GM19324 (cell line): ENCODE data around the gene KRT37.
"Not testable (repeated sequence)": the region's sequence is repeated elsewhere in the genome, so short reads cannot be mapped to it uniquely, and the experiment has no call there.

Experiments used
- ATAC-seq: cut with Tn5 transposase; IDR thresholded peaks from one replicate; pipeline ENCODE4 v1.9.1; 2021; ENCODE audit warnings: mild to moderate bottlenecking, moderate library complexity; ENCODE audit not compliant: unreplicated experiment, low FRiP score

KRT37 gene

DNA sequence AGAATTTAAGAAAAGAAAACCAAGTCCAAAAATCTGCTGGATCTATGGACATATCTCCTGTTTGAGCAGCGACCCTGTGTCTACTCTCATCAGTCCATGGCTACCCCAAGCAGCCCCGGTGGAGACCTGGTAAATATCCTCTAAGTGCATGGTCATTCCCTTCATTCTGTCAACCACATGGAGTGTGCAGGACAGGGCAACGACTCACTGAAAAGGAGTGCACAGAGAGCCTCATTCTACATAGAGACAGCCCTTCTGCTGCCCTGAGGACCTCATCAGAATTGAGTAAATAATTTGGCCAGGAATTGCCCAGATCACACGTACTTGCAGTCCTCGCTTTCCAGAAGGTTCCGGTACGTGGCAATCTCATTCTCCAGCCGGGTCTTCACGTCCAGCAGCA, 13.4 kb upstream of the KRT37 start:
- ATAC-seq: no peak

- ATAC-seq: no peak
These were observed 12.9 kb upstream of the KRT37 start for GRCh38 chr17:41437254-41437653.

GRCh38 chr17:41434415-41434814, 10.0 kb upstream of the KRT37 start:
- no peak for ATAC-seq

DNA sequence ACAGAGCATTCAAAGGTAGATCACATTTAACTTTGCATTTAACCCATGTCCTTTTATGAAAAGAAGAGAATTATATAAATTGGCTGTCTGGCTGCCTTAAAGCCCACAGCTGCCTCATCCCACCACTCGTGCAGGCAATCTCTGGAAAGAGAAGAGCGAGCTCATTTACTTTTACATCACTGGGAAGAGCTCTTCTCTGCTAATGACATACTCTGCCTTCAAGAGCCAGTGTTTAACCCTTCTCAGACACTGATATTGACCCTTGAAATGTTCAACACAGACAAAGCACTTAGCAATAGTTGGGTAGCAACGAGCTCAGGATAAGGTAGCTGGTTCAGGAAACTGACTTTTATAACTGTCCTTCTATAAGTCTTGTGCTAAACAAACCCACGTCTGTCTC, 9.6 kb upstream of the KRT37 start:
- ATAC-seq: no peak

- no peak for ATAC-seq
These were observed 9.2 kb upstream of the KRT37 start for GRCh38 chr17:41433586-41433985.

- ATAC-seq: not testable (repeated sequence)
These were observed 6.0 kb upstream of the KRT37 start for GRCh38 chr17:41430376-41430775.

DNA sequence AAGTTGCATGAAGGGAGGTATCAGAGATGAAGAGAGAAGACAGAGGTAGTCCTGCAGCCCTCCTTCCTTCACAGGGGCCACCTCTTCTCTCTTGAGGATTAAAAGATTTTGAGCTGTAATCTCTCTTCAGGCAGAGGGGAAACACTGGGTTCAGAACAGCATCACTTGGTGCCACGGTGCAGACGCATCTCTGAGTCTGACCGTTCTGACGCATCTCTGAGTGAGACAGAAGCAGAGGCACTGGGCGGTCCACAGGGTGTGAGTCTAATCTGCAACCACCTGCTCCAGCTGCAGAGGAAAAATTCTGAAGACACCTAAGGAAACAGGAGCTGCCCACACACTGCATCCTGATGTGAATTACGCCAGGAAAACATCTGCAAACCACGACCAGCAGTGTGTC, 5.3 kb upstream of the KRT37 start:
- ATAC-seq: no peak

- no peak for ATAC-seq
These were observed 4.4 kb upstream of the KRT37 start for GRCh38 chr17:41428591-41429291.

- ATAC-seq: not testable (repeated sequence)
These were observed 1.8 kb downstream of the KRT37 start for GRCh38 chr17:41422586-41422985.

DNA sequence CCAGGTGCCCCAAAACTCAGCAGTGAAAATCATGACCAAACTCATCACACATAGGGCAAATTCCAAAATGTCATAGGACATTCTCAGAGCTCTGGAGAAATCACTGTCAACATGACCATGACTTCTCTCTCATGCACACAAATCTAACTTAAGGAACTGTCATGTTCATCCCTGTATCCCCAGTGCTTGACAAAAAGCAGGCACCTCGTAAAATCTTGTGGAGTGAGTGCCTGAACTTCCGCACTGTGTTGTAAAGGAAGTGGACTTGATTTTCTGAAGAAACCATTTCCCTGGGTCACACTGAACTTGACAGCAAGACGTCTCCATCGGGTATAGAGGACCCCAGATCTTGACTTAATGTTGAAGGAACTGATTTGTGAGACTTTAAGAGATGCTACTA, 2.8 kb downstream of the KRT37 start:
- no peak for ATAC-seq

GRCh38 chr17:41421116-41421515, 3.3 kb downstream of the KRT37 start:
- ATAC-seq: no peak

- ATAC-seq: no peak
These were observed 4.3 kb downstream of the KRT37 start for GRCh38 chr17:41420134-41420533.

GRCh38 chr17:41419716-41420115, 4.7 kb downstream of the KRT37 start:
- no peak for ATAC-seq

- ATAC-seq: no peak
These were observed 6.1 kb downstream of the KRT37 start for GRCh38 chr17:41418116-41418860.

DNA sequence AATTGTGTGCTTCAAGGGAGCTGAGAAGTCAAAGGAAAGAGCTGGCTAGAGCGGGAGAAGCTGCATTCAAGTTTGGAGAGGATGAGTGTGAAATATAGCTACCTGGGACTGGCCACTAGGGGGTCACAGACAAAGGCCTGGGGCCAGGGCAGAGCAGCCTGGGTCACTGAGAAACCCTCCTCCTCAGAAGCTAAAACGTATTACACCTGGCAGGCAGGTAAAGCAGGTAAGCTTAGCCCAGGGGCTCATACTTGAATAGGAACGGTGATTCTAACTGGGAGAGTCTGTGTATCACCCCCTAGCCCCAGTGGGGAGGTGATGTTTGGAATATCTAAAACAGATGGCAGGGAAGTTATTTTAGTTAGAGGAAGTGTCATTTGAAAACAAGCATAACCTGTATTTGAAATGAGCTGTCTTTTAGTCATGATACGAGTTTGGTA, 6.8 kb downstream of the KRT37 start:
- ATAC-seq: no peak

DNA sequence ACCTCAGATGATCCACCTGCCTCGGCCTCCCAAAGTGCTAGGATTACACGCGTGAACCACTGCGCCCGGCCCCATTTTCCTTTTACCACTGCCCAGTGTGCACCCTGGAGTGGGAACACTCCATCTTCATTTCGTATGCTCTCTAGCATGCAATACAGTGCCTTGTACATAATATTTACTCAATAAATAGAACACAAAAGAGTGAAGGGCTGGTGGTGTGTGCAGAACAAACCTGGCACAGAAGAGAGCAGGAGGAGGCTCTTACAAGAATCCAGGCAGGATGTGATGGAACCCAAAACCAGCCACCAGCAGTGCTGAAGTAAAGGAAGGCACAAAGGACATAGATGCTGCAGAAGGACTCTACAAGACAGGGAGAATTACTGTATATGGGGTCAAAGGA, 7.3 kb downstream of the KRT37 start:
- no peak for ATAC-seq

DNA sequence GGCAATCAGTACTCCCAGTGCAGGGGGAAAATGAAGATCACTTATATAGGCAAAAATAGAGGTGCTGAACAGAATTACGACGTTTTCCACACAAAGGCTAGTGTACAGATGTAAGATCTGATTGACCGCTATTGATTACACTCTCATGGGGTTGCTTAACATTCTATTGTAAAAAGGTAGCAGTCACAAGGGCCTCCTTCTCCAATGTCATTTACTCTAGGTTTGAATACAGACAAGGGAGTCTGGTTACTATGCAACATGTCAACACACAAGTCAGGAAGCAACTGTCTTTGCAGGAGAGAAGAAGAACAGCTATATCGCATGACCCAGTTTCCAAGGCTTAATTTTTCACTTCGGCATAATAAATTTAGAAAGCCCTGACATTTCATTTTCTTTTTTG, 7.9 kb downstream of the KRT37 start:
- ATAC-seq: no peak

DNA sequence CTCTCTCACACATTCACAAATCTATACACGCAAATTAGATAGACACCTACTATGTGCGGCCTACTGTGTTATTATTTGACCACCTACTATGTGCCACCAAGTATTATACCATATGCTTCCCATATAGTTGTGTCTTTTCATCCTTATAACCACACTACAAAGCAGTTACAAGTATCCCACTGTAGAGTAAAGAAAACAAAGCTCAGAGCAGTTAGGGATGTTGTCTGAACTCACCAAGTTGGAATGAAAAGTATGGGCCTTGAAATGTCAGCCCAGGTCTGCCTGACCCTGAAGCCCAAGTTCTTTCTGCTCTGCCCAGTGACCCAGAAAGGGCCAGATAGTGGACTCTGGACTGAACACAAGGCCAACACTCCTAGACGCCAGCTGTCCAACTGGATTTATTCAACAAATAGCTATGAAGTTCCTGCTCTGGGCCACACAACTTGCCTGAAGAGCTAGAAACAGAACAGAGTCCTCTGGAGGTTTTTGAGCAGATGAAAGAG, 8.5 kb downstream of the KRT37 start:
- ATAC-seq: no peak

GRCh38 chr17:41415411-41415810, 9.0 kb downstream of the KRT37 start:
- no peak for ATAC-seq

- ATAC-seq: no peak
These were observed 10.4 kb downstream of the KRT37 start for GRCh38 chr17:41413982-41414381.

DNA sequence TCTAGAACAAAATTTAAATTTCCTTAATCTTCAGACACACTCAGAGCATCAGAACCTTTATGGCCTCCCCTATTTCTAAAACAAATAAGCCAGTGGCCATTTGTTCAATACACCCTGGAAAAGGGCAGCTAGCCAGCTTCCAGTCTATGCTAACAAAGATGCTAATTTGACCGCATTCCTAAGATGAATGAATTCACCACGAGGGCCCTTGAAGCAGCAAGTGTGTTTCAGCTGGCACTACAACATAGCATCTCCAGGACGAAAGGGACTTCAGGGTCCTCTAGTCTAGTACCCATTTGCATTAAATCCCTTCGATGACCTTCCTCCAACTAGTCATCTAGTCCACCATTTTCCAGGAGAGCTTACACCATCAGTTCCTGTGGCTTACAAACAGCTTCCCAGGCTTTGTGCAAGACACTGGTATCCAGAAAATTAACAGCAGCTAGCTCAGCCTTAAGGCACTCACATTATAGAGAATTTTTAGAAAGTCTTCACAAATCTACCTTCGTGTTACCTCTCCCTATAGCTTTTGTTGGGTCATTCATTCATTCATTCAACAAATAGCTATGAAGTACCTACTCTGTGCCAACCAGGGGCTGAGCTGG, 10.9 kb downstream of the KRT37 start:
- ATAC-seq: no peak
